SIG-M5 treated with dmso at 0.1 percent for 504 hours (cell line): ENCODE measurements around the gene SPOUT1.

Source experiments
- DNase-seq: peaks from one replicate; lab custom pipeline; 2025; ENCODE audit not compliant: unreplicated experiment; lab: John Stamatoyannopoulos, UW

The SPOUT1 gene

DNA sequence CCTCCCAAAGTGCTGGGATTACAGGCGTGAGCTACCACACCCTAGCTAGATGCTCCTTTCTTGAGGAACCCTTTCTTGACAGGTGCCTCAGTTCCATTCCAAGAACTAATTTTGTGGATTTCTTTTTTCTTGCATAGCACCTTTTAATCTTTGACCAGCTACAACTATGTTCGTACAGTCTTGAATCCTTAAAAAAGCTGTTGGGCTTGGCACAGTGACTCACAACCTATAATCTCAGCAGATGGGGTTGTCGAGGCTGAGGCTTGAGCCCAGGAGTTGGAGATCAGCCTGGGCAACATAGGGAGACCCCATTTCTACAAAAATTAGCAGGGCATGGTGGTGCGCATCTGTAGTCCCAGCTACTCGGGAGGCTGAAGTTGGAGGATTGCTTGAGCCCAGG is 56.5 kb downstream of the SPOUT1 start:
- no peak for DNase-seq

- peak; percentile 83 for DNase-seq
These were observed 57.7 kb downstream of the SPOUT1 start, which contains the start of gene ZER1 for GRCh38 chr9:128771745-128772519. Gene ZER1, minus strand, starts transcription at chr9:128771927. Its CDS starts 16,362 bp downstream, at chr9:128755565.

- DNase-seq, result no peak
These were observed 58.4 kb downstream of the SPOUT1 start for GRCh38 chr9:128771094-128771721.

DNA sequence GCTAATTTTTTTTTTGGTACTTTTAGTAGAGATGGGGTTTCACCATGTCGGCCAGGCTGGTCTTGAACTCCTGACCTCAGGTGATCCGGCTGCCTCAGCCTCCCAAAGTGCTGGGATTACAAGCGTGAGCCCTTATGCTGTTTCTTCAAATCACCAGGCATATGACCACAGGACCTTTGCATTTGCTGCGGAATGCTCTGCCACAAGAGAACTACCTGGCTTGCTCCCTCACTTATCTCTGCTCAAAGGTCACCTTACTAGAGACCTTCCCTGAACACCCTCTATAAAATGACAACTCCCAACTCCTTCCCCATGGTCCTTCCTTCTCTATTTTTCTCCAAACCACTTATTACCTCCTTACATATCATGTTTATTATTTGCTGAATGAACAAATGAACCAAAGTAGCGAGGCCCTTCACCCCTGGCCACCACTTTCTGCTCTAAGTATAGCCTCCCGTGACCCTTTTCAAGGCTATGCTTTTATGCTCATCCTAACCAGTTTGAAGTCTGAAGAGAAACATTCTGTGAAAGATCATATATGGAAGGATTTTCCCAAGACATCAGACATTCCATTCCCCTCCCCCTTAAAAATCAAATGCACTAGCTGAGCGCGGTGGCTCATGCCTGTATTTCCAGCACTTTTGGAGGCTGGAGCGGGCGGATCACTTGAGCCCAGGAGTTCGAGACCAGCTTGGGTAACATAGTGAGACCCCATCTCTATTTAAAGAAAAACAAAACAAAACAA is 59.1 kb downstream of the SPOUT1 start:
- DNase-seq, result no peak
